Mesothelial cell of epicardium (in vitro differentiated cells): ENCODE results near the gene CTTNBP2NL. TPM values are rescaled to one million over a fixed set of nuclear protein-coding genes. Genes with fewer than 3 reads are reported as not detected.
"Not testable (repeated sequence)": the region's sequence is repeated elsewhere in the genome, so short reads cannot be mapped to it uniquely, and the experiment has no call there.

Source experiments
- DNase-seq, 2 experiments: peaks; one replicate each; pipeline ENCODE4 v3.0.0; 2021; ENCODE audit warnings: low spot score in 2 of 2; ENCODE audit not compliant: unreplicated experiment in 2 of 2
- H3K27ac Mint-ChIP-seq: 2 replicates; pipeline ENCODE4 v1.8.0; 2021; ENCODE audit warnings: mixed read lengths
- H3K27me3 Mint-ChIP-seq: 2 replicates; pipeline ENCODE4 v1.8.0; 2021; ENCODE audit warnings: low read depth, mixed read lengths
- H3K36me3 Mint-ChIP-seq: 2 replicates; pipeline ENCODE4 v1.8.0; 2021; ENCODE audit warnings: mixed read lengths
- H3K4me1 Mint-ChIP-seq: 2 replicates; pipeline ENCODE4 v1.8.0; 2021; ENCODE audit warnings: mixed read lengths
- H3K4me3 Mint-ChIP-seq: 2 replicates; pipeline ENCODE4 v1.8.0; 2021; ENCODE audit warnings: mild to moderate bottlenecking, moderate library complexity, mixed read lengths
- H3K9me3 Mint-ChIP-seq: 2 replicates; pipeline ENCODE4 v1.8.0; 2021; ENCODE audit warnings: mixed read lengths
- total RNA-seq: library from RNA; stranded (reverse); gene quantifications from 3 replicates; pipeline ENCODE4 v1.2.1, GENCODE V29; 2021
- TF ChIP-seq, protein P1 (sequence below): fragments of 200-600 bp; sonication (generic); IDR thresholded peaks from one replicate; pipeline ENCODE4 v1.5.0; 2021; ENCODE audit warnings: antibody characterized with exemption; ENCODE audit not compliant: unreplicated experiment

Gene CTTNBP2NL
- total RNA-seq, 1 donor from 2014 or later, result 65.4 TPM

DNA sequence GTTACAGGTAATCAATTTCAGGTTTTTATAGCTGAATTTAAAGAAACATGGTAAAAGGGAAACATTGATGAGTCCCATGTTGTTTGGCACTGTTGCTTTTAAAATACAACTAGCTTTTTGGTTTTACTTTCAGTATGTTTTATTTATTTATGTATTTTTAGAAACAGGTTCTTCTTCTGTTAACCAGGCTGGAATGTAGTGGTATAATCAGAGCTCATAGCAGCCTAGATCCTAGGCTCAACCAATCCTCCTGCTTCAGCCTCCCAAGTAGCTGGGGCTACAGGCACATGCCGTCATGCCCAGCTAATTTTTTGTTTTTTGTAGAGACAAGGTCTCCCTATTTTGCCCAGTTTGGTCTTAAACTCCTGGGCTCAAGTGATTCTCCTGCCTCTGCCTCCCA is 50.4 kb downstream of the CTTNBP2NL start:
- Mint-ChIP-seq H3K4me1 (peaks cover 22% of the 10 kb centered on the region), H3K36me3 (peaks cover 23% of the 10 kb centered on the region), H3K9me3 (no peaks in the 10 kb centered on the region), H3K4me3 (no peak overlapping the region), H3K27me3 (no peaks in the 10 kb centered on the region), H3K27ac (no peak overlapping the region)
- TF ChIP-seq, protein P1, sequence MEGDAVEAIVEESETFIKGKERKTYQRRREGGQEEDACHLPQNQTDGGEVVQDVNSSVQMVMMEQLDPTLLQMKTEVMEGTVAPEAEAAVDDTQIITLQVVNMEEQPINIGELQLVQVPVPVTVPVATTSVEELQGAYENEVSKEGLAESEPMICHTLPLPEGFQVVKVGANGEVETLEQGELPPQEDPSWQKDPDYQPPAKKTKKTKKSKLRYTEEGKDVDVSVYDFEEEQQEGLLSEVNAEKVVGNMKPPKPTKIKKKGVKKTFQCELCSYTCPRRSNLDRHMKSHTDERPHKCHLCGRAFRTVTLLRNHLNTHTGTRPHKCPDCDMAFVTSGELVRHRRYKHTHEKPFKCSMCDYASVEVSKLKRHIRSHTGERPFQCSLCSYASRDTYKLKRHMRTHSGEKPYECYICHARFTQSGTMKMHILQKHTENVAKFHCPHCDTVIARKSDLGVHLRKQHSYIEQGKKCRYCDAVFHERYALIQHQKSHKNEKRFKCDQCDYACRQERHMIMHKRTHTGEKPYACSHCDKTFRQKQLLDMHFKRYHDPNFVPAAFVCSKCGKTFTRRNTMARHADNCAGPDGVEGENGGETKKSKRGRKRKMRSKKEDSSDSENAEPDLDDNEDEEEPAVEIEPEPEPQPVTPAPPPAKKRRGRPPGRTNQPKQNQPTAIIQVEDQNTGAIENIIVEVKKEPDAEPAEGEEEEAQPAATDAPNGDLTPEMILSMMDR, result no peak
- no peak for DNase-seq

DNA sequence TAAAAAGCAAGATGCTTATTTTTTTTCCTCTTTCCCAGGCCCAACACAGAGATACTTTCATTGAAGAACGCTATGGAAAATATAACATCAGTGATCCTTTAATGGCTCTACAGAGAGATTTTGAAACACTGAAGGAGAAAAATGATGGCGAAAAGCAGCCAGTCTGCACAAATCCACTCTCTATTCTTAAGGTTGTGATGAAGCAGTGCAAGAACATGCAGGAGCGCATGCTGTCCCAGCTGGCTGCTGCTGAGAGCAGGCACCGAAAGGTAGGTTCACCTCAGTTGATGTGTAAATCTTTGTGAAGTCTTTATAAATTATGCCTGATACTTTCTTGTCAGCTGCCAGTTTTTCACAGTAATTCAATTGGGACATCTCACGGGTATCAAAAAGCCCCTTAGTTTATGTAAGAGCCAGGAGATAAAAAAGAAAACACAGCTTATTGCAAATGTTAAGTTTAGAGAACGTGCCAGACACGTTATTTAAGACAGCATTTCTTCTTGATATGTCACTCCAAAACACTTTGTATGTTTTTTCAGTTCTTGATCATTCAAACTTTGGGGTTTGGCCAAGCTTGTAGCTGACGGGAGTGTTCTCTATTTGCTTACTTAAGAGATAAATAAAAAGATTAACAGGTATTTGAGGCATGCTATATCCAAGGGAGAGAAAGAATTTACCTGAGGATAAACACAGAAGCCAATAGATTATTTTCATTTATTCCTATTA is 53.1 kb downstream of the CTTNBP2NL start:
- no peak overlapping the region for H3K4me3 Mint-ChIP-seq
- H3K36me3 Mint-ChIP-seq, result peaks cover 22% of the 10 kb centered on the region
- DNase-seq, result no peak
- H3K4me1 Mint-ChIP-seq, result peaks cover 22% of the 10 kb centered on the region
- TF ChIP-seq, protein P1, result no peak
- H3K27me3 Mint-ChIP-seq, result no peaks in the 10 kb centered on the region
- H3K27ac Mint-ChIP-seq, result peak overlapping the region; percentile 76
- H3K9me3 Mint-ChIP-seq, result no peaks in the 10 kb centered on the region

DNA sequence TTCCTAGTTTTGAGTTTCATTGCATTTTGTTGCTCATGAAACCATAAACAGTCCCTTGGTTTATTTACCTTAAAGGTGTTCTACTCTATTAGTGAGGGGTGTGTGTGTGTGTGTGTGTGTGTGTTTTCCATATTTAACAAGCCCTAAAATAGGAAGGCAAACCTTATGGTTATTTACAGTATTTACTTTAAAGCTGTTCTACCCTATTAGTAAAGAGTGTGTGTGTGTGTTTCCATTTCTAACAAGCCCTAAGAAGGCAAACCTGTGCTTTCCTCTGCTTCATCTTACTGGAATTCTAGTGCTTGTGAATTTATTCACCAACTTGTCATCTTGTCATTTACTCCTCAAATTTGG is 53.6 kb downstream of the CTTNBP2NL start:
- TF ChIP-seq, protein P1, result no peak
- no peak overlapping the region for H3K4me3 Mint-ChIP-seq
- peaks cover 19% of the 10 kb centered on the region for H3K4me1 Mint-ChIP-seq
- H3K9me3 Mint-ChIP-seq, result no peaks in the 10 kb centered on the region
- DNase-seq, result no peak
- no peaks in the 10 kb centered on the region for H3K27me3 Mint-ChIP-seq
- H3K36me3 Mint-ChIP-seq, result peaks cover 25% of the 10 kb centered on the region
- H3K27ac Mint-ChIP-seq, result peak overlapping the region; percentile 50

DNA sequence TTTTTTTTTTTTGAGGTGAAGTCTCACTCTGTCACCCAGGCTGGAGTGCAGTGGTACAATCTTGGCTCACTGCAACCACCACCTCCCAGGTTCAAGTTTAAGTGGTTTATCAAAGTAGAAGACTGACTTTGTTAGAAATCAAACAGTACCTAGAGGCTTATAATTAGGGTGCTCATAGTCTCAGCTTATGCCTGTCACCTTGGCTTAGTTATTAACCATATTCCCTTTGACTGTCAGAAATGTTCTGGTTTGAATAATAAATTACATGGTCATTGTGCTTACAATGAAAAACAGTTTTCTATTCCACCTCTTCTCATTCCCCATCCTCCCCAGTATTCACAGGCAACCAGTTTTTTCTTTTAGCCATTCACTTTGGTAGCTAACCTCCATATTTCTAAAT is 54.8 kb downstream of the CTTNBP2NL start:
- Mint-ChIP-seq H3K9me3 (no peaks in the 10 kb centered on the region), H3K36me3 (peaks cover 30% of the 10 kb centered on the region), H3K27me3 (no peaks in the 10 kb centered on the region), H3K4me1 (peaks cover 19% of the 10 kb centered on the region), H3K27ac (peak overlapping the region; percentile 28), H3K4me3 (no peak overlapping the region)
- TF ChIP-seq, protein P1, result no peak
- DNase-seq, result no peak

DNA sequence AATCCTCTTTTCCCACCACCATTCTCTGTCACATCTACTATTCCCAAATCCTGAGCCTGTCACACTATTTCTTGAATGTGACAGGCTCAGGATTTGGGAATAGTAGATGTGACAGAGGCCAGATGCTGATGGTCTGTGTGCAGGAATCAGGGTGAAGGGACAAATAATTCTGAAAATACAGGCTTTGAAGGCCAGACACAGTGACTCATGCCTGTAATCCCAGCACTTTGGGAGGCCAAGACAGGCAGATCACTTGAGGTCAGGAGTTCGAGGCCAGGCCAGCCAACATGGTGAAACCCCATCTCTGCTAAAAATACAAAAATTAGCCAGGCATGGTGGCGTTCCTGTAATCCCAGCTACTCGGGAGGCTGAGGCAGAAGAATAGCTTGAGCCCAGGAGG is 55.3 kb downstream of the CTTNBP2NL start:
- not testable (repeated sequence) for DNase-seq, H3K27ac Mint-ChIP-seq

DNA sequence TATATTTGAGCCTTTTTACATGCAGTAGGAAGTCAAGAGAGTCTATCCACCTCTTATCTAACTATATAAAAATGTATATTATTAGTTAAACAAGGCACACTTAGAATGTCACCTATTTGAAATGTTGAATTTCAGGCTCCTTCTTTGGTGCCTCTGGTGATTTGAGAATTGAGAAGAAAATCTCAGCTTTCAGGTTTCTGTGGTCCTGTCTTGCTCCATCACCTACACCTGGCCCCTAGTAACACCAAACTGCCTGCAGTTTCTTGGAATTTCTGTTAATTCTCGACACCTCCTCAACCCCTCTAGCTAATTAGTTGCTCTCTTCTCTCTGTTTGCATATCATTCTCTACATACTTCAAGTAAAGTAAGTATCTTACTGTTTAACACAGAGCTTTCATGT is 57.9 kb downstream of the CTTNBP2NL start:
- Mint-ChIP-seq H3K27me3 (no peaks in the 10 kb centered on the region), H3K4me3 (no peak overlapping the region), H3K36me3 (peaks cover 38% of the 10 kb centered on the region), H3K9me3 (no peaks in the 10 kb centered on the region), H3K4me1 (peaks cover 8% of the 10 kb centered on the region), H3K27ac (no peak overlapping the region)
- DNase-seq, result no peak
- TF ChIP-seq, protein P1, result no peak

More for the DNA sequence above, 55.3 kb downstream of the CTTNBP2NL start:
- H3K4me3 Mint-ChIP-seq, H3K27me3 Mint-ChIP-seq, H3K9me3 Mint-ChIP-seq: not testable (repeated sequence)
- H3K4me1 Mint-ChIP-seq, result peaks cover 19% of the 10 kb centered on the region
- peaks cover 34% of the 10 kb centered on the region for H3K36me3 Mint-ChIP-seq
